HepG2 (cell line): ENCODE data around the gene PPHLN1. TPM values are rescaled to one million over a fixed set of nuclear protein-coding genes. Genes with fewer than 3 reads are reported as not detected.

Source experiments
- ATAC-seq: fragments of 200-7000 bp; cut with Tn5 transposase; 3 replicates; pipeline ENCODE4 v1.9.1; 2020; ENCODE audit warnings: mild to moderate bottlenecking, moderate library complexity
- BruUV-seq: library from RNA; stranded (reverse); fragments of 400-500 nt; replicated peaks from 2 replicates; lab custom pipeline; 2021; lab: Mats Ljungman, UMichigan
- CTCF ChIA-PET: fragments of 300-600 bp; formaldehyde crosslinking; extraction: SDS; loops from one replicate; lab custom pipeline; 2021; ENCODE audit warnings: low total read pairs, inconsistent platforms, low intra/inter-chr PET ratio; lab: Yijun Ruan, JAX
- POLR2A ChIA-PET: fragments of 350-600 bp; sonication (Branson Sonifier 250); formaldehyde crosslinking; loops from one replicate; lab custom pipeline; 2020; ENCODE audit warnings: antibody characterized with exemption, inconsistent platforms; lab: Yijun Ruan, JAX
- DNase-seq: peaks from one replicate; pipeline ENCODE4 v3.0.0-alpha.2; 2015; ENCODE audit warnings: low spot score
- FAIRE-seq: peaks from 3 replicates; lab custom pipeline; 2011; peaks lifted over from hg19 to GRCh38; lab: Jason Lieb, UNC
- H2AFZ ChIP-seq: one replicate; pipeline ENCODE4 v1.6.1; 2011; ENCODE audit warnings: low read length, inconsistent platforms
- H3K27ac ChIP-seq: fragments of 300-600 bp; 3 replicates; pipeline ENCODE4 v1.8.0; 2011; ENCODE audit warnings: mixed run types, mild to moderate bottlenecking, mixed read lengths, low read length, inconsistent platforms; ENCODE audit not compliant: insufficient read depth; ENCODE audit errors: extremely low read length
- H3K27me3 ChIP-seq, 2 experiments: fragments of 200-600 bp in 1 of 2; 2 replicates in 1 of 2; 3 replicates in 1 of 2; pipeline versions ENCODE4 v1.6.0 to v1.8.0; 2011; ENCODE audit warnings: low read length in 2 of 2, mild to moderate bottlenecking in 2 of 2, moderate library complexity in 2 of 2, inconsistent platforms in 1 of 2; ENCODE audit not compliant: insufficient read depth in 2 of 2, control insufficient read depth in 1 of 2
- H3K36me3 ChIP-seq, 2 experiments: fragments of 200-600 bp in 1 of 2; replicated peaks in 1 of 2; 2 replicates in 1 of 2; 3 replicates in 1 of 2; pipeline versions ENCODE4 v1.5.1 to v1.8.0; 2011; ENCODE audit warnings: low read length in 2 of 2, inconsistent platforms in 1 of 2; ENCODE audit not compliant: insufficient read depth in 2 of 2, control insufficient read depth in 1 of 2
- H3K4me1 ChIP-seq: 2 replicates; pipeline ENCODE4 v1.5.1; 2012; ENCODE audit warnings: low read length, inconsistent platforms; ENCODE audit not compliant: insufficient read depth
- H3K4me2 ChIP-seq: 2 replicates; pipeline ENCODE4 v1.6.0; 2011; ENCODE audit warnings: low read depth, low read length, inconsistent platforms
- H3K4me3 ChIP-seq, 3 experiments: fragments of 200-600 bp in 1 of 3; sonication (generic), shearing (Covaris generic) in 1 of 3; replicated peaks in 1 of 3; 2 replicates each; pipeline ENCODE4 v1.5.1; 2011 to 2016; ENCODE audit warnings: low read length in 3 of 3, inconsistent platforms in 2 of 3, low read depth in 2 of 3, mild to moderate bottlenecking in 2 of 3, control low read depth in 1 of 3, mixed read lengths in 1 of 3; ENCODE audit not compliant: insufficient read depth in 1 of 3
- H3K79me2 ChIP-seq: one replicate; pipeline ENCODE4 v1.6.1; 2011; ENCODE audit warnings: low read length, inconsistent platforms; ENCODE audit not compliant: insufficient read depth
- H3K9ac ChIP-seq: 2 replicates; pipeline ENCODE4 v1.6.0; 2011; ENCODE audit warnings: mild to moderate bottlenecking, low read depth, low read length, inconsistent platforms; ENCODE audit not compliant: insufficient read depth
- H3K9me3 ChIP-seq: 2 replicates; pipeline ENCODE4 v1.5.1; 2012; ENCODE audit warnings: mild to moderate bottlenecking, low read length
- H4K20me1 ChIP-seq: 2 replicates; pipeline ENCODE4 v1.6.0; 2011; ENCODE audit warnings: inconsistent platforms, mild to moderate bottlenecking, low read length, moderate library complexity; ENCODE audit not compliant: insufficient read depth
- AGO1 ChIP-seq: fragments of 200-400 bp; formaldehyde crosslinking; IDR thresholded peaks from 2 replicates; pipeline ENCODE4 v1.6.1; 2017; ENCODE audit warnings: mild to moderate bottlenecking, low read depth, low read length, moderate library complexity; ENCODE audit not compliant: poor library complexity, severe bottlenecking
- EHMT2 ChIP-seq: fragments of 200-600 bp; sonication (generic); IDR thresholded peaks from 2 replicates; pipeline ENCODE4 v1.7.0; 2017; ENCODE audit warnings: antibody characterized with exemption, low read depth, low read length, borderline replicate concordance
- ETS1 ChIP-seq: sonication (generic); formaldehyde crosslinking; IDR thresholded peaks from 2 replicates; pipeline ENCODE4 v1.4.0; 2020; ENCODE audit warnings: missing genetic modification reagents
- FOXA3 ChIP-seq: IDR thresholded peaks from 2 replicates; pipeline ENCODE4 v1.6.1; 2016; ENCODE audit warnings: missing genetic modification reagents, missing compliant biosample characterization
- HOXA5 ChIP-seq: sonication (generic); formaldehyde crosslinking; IDR thresholded peaks from 2 replicates; pipeline ENCODE4 v1.4.0; 2020; ENCODE audit warnings: missing genetic modification reagents
- MAF1 ChIP-seq: sonication (generic); formaldehyde crosslinking; IDR thresholded peaks from 2 replicates; pipeline ENCODE4 v1.5.0; 2020; ENCODE audit warnings: missing genetic modification reagents, borderline replicate concordance
- MATR3 ChIP-seq: sonication (generic); formaldehyde crosslinking; IDR thresholded peaks from 2 replicates; pipeline ENCODE4 v1.4.0; 2020; ENCODE audit warnings: missing genetic modification reagents
- RAD51 ChIP-seq: fragments of 450-650 bp; IDR thresholded peaks from 2 replicates; pipeline ENCODE4 v1.6.1; 2016; ENCODE audit warnings: borderline replicate concordance
- YY1 ChIP-seq: IDR thresholded peaks from 2 replicates; pipeline ENCODE4 v1.6.1; 2011; ENCODE audit warnings: low read length, low read depth, moderate library complexity, mild to moderate bottlenecking; ENCODE audit not compliant: insufficient read depth, insufficient replicate concordance
- ZFP41 ChIP-seq: sonication (generic); formaldehyde crosslinking; IDR thresholded peaks from 2 replicates; pipeline ENCODE4 v1.4.0; 2020; ENCODE audit warnings: mild to moderate bottlenecking, missing genetic modification reagents, borderline replicate concordance
- ZNF207 ChIP-seq: fragments of 450-650 bp; IDR thresholded peaks from 2 replicates; pipeline ENCODE4 v1.6.1; 2016; ENCODE audit warnings: antibody characterized with exemption, borderline replicate concordance
- ZNF740 ChIP-seq: sonication (generic); formaldehyde crosslinking; IDR thresholded peaks from 2 replicates; pipeline ENCODE4 v1.4.0; 2020; ENCODE audit warnings: missing genetic modification reagents
- WGBS: methylation state at CpG from one replicate; pipeline ENCODE4 v1.1.6; 2017; ENCODE audit warnings: low lambda C conversion rate; 5-methylcytosine and 5-hydroxymethylcytosine counted together
- in situ Hi-C: cut with HindIII; loops from 2 replicates; pipeline ENCODE4 v1.10.0; 2017; ENCODE audit warnings: low pct_unique_long_range_greater_than_20kb; ENCODE audit not compliant: extremely low pct_ligation_motif_present
- intact Hi-C: fragments of 100-400 bp; cut with micrococcal nuclease; formaldehyde crosslinking; loops from one replicate; pipeline ENCODE4 v1.10.0; 2022; ENCODE audit not compliant: unreplicated experiment
- polyA plus RNA-seq, 8 experiments: library from polyadenylated mRNA; depleted of rRNA in 3 of 8; stranded (reverse) in 7 of 8; unstranded in 1 of 8; fragments of >200 nt; fragmentation: Illumina TruSeq in 4 of 8; extraction: Trizol in 4 of 8; gene quantifications; 2 replicates each; pipeline versions ENCODE4 v1.2.1 to v1.2.3, GENCODE V29; 2011 to 2016; ENCODE audit warnings: low read depth in 4 of 8, missing spikeins in 1 of 8, mixed read lengths in 1 of 8; ENCODE audit not compliant: insufficient read depth in 1 of 8
- total RNA-seq, 5 experiments: library from RNA; depleted of rRNA; stranded (reverse); fragments of >200 nt; fragmentation: Illumina TruSeq; extraction: Trizol; gene quantifications; 2 replicates each; pipeline ENCODE4 v1.2.3, GENCODE V29; 2016; ENCODE audit warnings: low read depth in 1 of 5
- TF ChIP-seq, protein P1 (sequence below): sonication (generic); formaldehyde crosslinking; IDR thresholded peaks from 2 replicates; pipeline ENCODE4 v1.8.1; 2023; ENCODE audit warnings: mild to moderate bottlenecking, moderate library complexity, missing genetic modification reagents
- TF ChIP-seq, protein P2 (sequence below): sonication (generic); formaldehyde crosslinking; IDR thresholded peaks from 2 replicates; pipeline ENCODE4 v1.8.1; 2023; ENCODE audit warnings: mild to moderate bottlenecking, missing genetic modification reagents
- TF ChIP-seq, protein P3 (sequence below): fragments of 450-650 bp; IDR thresholded peaks from 2 replicates; pipeline ENCODE4 v1.6.1; 2016

The PPHLN1 gene
- total and polyA plus RNA-seq, 2 of the 13 experiments (the other 11 are each of a cell fraction or from before 2014, with no cell fraction given), result 43.4 to 66.0 TPM

- TF ChIP-seq, protein P1, sequence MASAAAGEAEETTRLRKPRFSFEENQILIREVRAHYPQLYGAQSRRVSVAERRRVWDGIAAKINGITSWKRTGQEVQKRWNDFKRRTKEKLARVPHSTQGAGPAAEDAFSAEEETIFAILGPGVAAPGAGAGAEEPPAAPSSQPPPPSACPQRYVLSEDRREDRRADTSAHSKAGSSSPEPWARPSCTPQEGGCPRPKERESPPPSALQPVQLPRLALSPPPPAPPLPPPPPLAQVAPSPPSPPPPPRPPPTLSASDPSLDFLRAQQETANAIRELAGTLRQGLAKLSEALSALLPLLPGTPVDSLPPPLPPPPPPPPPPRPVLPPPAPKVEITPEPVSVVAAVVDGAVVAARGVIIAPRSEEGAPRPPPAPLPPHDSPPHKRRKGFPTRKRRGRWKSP, result no peak
These were observed 59.4 kb downstream of the PPHLN1 start (continued) for GRCh38 chr12:42385326-42385841.

DNA sequence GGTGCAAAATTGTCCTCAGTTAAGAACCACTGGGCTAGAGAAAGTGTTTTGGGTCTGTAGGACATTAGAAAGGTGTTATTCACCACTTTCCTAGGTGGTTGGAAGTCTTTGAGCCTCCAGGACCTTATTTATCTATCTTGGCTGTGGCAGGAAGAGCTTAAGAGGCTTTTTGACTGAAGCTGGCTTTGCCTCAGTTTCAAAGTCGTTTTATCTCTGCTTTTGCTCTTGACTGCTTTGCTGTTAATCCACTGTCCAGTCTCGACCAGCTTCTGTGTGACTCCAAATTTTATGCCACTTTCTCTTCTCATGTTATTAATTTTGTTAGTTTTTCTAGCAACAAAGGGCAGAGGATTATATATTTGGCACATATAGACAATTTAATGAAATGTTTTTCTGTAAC lies 60.3 kb downstream of the PPHLN1 start:
- Histone ChIP-seq H3K36me3 (peaks cover 10 to 17% of the 10 kb centered on the region in 2 experiments; a peak in 4 of 5 replicates), H2AFZ (no peak overlapping the region), H3K9me3 (no peaks in the 10 kb centered on the region), H4K20me1 (no peaks in the 10 kb centered on the region), H3K9ac (no peak overlapping the region), H3K4me1 (no peaks in the 10 kb centered on the region), H3K4me3 (no peak overlapping the region), H3K27ac (no peak overlapping the region), H3K27me3 (no peaks in the 10 kb centered on the region), H3K79me2 (no peaks in the 10 kb centered on the region), H3K4me2 (no peak overlapping the region)
- in situ Hi-C loops, result no loop called here
- CTCF ChIA-PET, result no interaction called here
- BruUV-seq, result no TSS peak
- no peak for TF ChIP-seq RAD51
- no peak for TF ChIP-seq ZNF207
- TF ChIP-seq AGO1, result no peak
- TF ChIP-seq YY1, result no peak
- no peak for TF ChIP-seq ZFP41 (CRISPR knock-in tag)
- TF ChIP-seq MAF1 (CRISPR knock-in tag), result no peak
- no peak for TF ChIP-seq EHMT2
- TF ChIP-seq, protein P2, sequence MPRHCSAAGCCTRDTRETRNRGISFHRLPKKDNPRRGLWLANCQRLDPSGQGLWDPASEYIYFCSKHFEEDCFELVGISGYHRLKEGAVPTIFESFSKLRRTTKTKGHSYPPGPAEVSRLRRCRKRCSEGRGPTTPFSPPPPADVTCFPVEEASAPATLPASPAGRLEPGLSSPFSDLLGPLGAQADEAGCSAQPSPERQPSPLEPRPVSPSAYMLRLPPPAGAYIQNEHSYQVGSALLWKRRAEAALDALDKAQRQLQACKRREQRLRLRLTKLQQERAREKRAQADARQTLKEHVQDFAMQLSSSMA (CRISPR knock-in tag), result no peak
- TF ChIP-seq MATR3 (CRISPR knock-in tag), result no peak
- no peak for TF ChIP-seq FOXA3
- TF ChIP-seq, protein P3, sequence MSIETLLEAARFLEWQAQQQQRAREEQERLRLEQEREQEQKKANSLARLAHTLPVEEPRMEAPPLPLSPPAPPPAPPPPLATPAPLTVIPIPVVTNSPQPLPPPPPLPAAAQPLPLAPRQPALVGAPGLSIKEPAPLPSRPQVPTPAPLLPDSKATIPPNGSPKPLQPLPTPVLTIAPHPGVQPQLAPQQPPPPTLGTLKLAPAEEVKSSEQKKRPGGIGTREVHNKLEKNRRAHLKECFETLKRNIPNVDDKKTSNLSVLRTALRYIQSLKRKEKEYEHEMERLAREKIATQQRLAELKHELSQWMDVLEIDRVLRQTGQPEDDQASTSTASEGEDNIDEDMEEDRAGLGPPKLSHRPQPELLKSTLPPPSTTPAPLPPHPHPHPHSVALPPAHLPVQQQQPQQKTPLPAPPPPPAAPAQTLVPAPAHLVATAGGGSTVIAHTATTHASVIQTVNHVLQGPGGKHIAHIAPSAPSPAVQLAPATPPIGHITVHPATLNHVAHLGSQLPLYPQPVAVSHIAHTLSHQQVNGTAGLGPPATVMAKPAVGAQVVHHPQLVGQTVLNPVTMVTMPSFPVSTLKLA, result no peak
- TF ChIP-seq HOXA5 (CRISPR knock-in tag), result no peak
- no peak for TF ChIP-seq ETS1
- no peak for TF ChIP-seq ZNF740 (CRISPR knock-in tag)
- no peak for ATAC-seq
- no peak for DNase-seq
- 85% methylated on average over 2 of the region's 2 CpGs for WGBS
- POLR2A ChIA-PET, result interaction anchor here (0.6 kb wide), 1 partner anchor 72 kb away, joined by 3 read pairs; no protein-coding TSS in a partner anchor
- intact Hi-C loops, result no loop called here
- FAIRE-seq, result no peak
